ENCODE measurements around the gene LBR.

DNA sequence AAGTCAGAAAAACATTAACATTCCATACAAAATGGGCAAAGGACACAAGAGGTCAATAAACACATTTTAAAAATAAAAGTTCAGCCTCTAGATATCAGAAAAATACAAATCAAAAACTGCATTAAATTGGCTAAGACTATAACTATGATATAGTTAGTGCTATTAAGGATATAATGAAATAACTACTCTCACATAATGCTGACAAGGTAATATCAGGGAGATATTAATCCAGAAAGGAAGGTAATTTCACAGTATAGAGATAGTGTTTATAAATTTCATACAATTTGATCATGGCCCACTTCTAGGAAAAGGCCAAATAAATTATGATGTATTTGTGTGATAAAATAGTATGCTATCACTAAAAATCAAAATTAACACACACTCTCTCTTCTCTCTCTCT is 61.8 kb downstream of the LBR start:
- TF ChIP-seq POLR2A (IDR thresholded peaks at IDR 0.05; ENCODE audit: low read length), result no peak
- no peak for TF ChIP-seq GATA1 (IDR thresholded peaks at IDR 0.05; ENCODE audit: low read depth, low read length)

Data from erythroblast (primary cell).